Naive thymus-derived CD4-positive, alpha-beta T cell (primary cell): ENCODE results near the gene LHX4. TPM values are rescaled to one million over a fixed set of nuclear protein-coding genes. Genes with fewer than 3 reads are reported as not detected.

Source experiments
- ATAC-seq: fragments of 150-1000 bp; cut with Tn5 transposase; 2 replicates; pipeline ENCODE4 v1.10.0; 2021; ENCODE audit warnings: mild to moderate bottlenecking, moderate library complexity
- CTCF ChIA-PET: fragments of 350-600 bp; sonication (Branson Sonifier 250); formaldehyde crosslinking; loops from one replicate; lab custom pipeline; 2021; ENCODE audit warnings: antibody characterized with exemption; lab: Charles Lee
- POLR2A ChIA-PET: fragments of 350-600 bp; sonication (Branson Sonifier 250); formaldehyde crosslinking; loops from one replicate; lab custom pipeline; 2021; ENCODE audit warnings: antibody characterized with exemption, inconsistent platforms; lab: Charles Lee
- DNase-seq, 9 donors: peaks; one replicate each; pipeline versions ENCODE4 v3.0.0 to v3.0.0-alpha.2; 2020 to 2022; ENCODE audit warnings: mixed read lengths in 1 of 9
- H3K27ac ChIP-seq: one replicate; pipeline ENCODE4 v1.7.0; 2013; ENCODE audit warnings: mild to moderate bottlenecking, low read depth, low read length, moderate library complexity
- H3K27me3 ChIP-seq, 2 donors: one replicate each; pipeline ENCODE4 v1.7.0; 2013; ENCODE audit warnings: low read length in 2 of 2, mild to moderate bottlenecking in 2 of 2, moderate library complexity in 2 of 2; ENCODE audit not compliant: control insufficient read depth in 2 of 2, insufficient read depth in 2 of 2
- H3K36me3 ChIP-seq, 3 experiments: 1 replicate in 2 of 3; 2 replicates in 1 of 3; pipeline ENCODE4 v1.7.0; 2013; ENCODE audit warnings: low read length in 3 of 3, mild to moderate bottlenecking in 3 of 3, moderate library complexity in 1 of 3; ENCODE audit not compliant: insufficient read depth in 3 of 3, control insufficient read depth in 2 of 3
- H3K4me1 ChIP-seq, 2 donors: one replicate each; pipeline ENCODE4 v1.7.0; 2013; ENCODE audit warnings: low read length in 2 of 2, mild to moderate bottlenecking in 2 of 2, moderate library complexity in 1 of 2; ENCODE audit not compliant: control insufficient read depth in 2 of 2, insufficient read depth in 2 of 2
- H3K4me3 ChIP-seq: 2 replicates; pipeline ENCODE4 v1.7.0; 2013; ENCODE audit warnings: mild to moderate bottlenecking, low read length
- H3K9me3 ChIP-seq, 3 experiments: 1 replicate in 2 of 3; 2 replicates in 1 of 3; pipeline ENCODE4 v1.7.0; 2013; ENCODE audit warnings: low read length in 3 of 3; ENCODE audit not compliant: control insufficient read depth in 2 of 3
- H3K27ac Mint-ChIP-seq, 9 donors: one replicate each; pipeline ENCODE4 v1.8.0; 2020 to 2022; ENCODE audit warnings: mixed read lengths in 9 of 9, mild to moderate bottlenecking in 8 of 9, moderate library complexity in 5 of 9, inconsistent platforms in 2 of 9
- H3K27me3 Mint-ChIP-seq, 5 donors: one replicate each; pipeline ENCODE4 v1.8.0; 2021 to 2022; ENCODE audit warnings: mixed read lengths in 5 of 5, mild to moderate bottlenecking in 1 of 5
- H3K36me3 Mint-ChIP-seq, 5 donors: one replicate each; pipeline ENCODE4 v1.8.0; 2020 to 2022; ENCODE audit warnings: mixed read lengths in 5 of 5, mild to moderate bottlenecking in 3 of 5, inconsistent platforms in 1 of 5
- H3K4me1 Mint-ChIP-seq, 7 donors: one replicate each; pipeline ENCODE4 v1.8.0; 2020 to 2022; ENCODE audit warnings: mixed read lengths in 7 of 7, mild to moderate bottlenecking in 3 of 7, inconsistent platforms in 1 of 7
- H3K4me3 Mint-ChIP-seq, 10 donors: one replicate each; pipeline ENCODE4 v1.8.0; 2020 to 2022; ENCODE audit warnings: mild to moderate bottlenecking in 10 of 10, mixed read lengths in 10 of 10, moderate library complexity in 6 of 10, inconsistent platforms in 2 of 10
- H3K9me3 Mint-ChIP-seq, 11 donors: one replicate each; pipeline ENCODE4 v1.8.0; 2020 to 2022; ENCODE audit warnings: mixed read lengths in 11 of 11, mild to moderate bottlenecking in 4 of 11, inconsistent platforms in 1 of 11, moderate library complexity in 1 of 11
- intact Hi-C, 2 donors: fragments of 100-400 bp; cut with micrococcal nuclease; formaldehyde crosslinking; loops; one replicate each; pipeline ENCODE4 v1.15.1; 2023
- polyA plus RNA-seq, 2 donors: library from polyadenylated mRNA; unstranded; fragments of 300-500 nt; fragmentation: Illumina TruSeq; gene quantifications; one replicate each; pipeline ENCODE4 v1.2.3, GENCODE V29; 2021
- total RNA-seq, 6 experiments: library from RNA in 5 of 6; stranded (reverse) in 5 of 6; gene quantifications; 1 replicate in 5 of 6; 2 replicates in 1 of 6; pipeline ENCODE4 v1.2.3 and lab custom pipeline; 2021 to 2026

The LHX4 gene
- total and polyA plus RNA-seq, 7 experiments from 2014 or later, result 0.07 to 0.58 (median 0.24) TPM; not detected in 4

DNA sequence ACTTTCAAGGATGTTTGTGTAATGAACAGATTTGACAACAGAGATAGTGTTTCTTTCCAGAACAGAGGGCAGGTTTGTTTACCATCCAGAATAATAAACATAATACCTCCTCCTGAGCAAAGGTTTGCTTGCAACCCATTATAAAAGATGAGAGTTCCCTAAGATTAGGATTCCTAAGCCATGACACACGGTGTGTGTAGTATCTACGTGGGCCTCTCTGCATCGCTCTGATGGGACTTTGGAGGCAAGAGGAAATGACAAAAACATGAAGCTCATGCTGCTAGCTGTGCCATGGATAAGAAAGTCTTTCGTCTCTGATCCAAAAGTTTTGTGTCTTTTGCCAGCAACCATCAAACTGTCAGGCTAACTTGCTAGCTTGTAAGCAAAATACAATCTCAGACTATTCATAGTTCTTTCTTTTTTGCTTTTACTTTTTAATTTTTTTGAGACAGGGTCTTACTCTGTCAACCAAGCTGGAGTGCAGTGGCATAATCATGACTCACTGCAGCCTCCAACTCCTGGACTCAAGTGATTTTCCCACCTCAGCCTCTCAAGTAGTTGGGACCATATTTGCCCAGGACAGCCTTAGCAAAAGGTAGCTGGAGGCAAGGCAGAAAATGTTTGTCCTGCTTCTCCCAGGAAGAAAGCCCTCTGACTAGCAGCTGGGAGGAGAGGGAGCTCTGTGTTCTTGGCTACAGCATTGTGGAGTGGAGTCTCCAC lies 81.1 kb downstream of the LHX4 start:
- POLR2A ChIA-PET, result no interaction called here
- H3K27ac Mint-ChIP-seq, result no peak overlapping the region
- intact Hi-C loops, result no loop called here

GRCh38 chr1:180312926-180313325 lies 82.9 kb downstream of the LHX4 start:
- intact Hi-C loops, result no loop called here
- POLR2A ChIA-PET, result no interaction called here
- Mint-ChIP-seq H3K4me3 (no peak overlapping the region), H3K9me3 (peaks cover 0 to 13% (median 3%) of the 10 kb centered on the region in 11 donors), H3K36me3 (peaks cover 7 to 78% (median 36%) of the 10 kb centered on the region in 5 donors), H3K4me1 (peaks cover 0 to 3% (median 0%) of the 10 kb centered on the region in 7 donors), H3K27me3 (no peaks in the 10 kb centered on the region), H3K27ac (no peak overlapping the region)
- H3K4me1 ChIP-seq, result no peaks in the 10 kb centered on the region
- no peaks in the 10 kb centered on the region for H3K9me3 ChIP-seq
- H3K36me3 ChIP-seq, result peaks cover 0 to 15% (median 0%) of the 10 kb centered on the region in 3 experiments
- no peak for ATAC-seq
- H3K4me3 ChIP-seq, result no peak overlapping the region
- CTCF ChIA-PET, result no interaction called here
- DNase-seq, result no peak
- H3K27me3 ChIP-seq, result no peaks in the 10 kb centered on the region
- no peak overlapping the region for H3K27ac ChIP-seq

More for the DNA sequence above, 81.1 kb downstream of the LHX4 start:
- Histone ChIP-seq H3K4me1 (no peaks in the 10 kb centered on the region), H3K36me3 (peaks cover 0 to 15% (median 0%) of the 10 kb centered on the region in 3 experiments), H3K27ac (no peak overlapping the region), H3K4me3 (no peak overlapping the region), H3K27me3 (no peaks in the 10 kb centered on the region), H3K9me3 (no peaks in the 10 kb centered on the region)
- no peak for DNase-seq
- Mint-ChIP-seq H3K9me3 (peaks cover 5 to 21% (median 13%) of the 10 kb centered on the region in 11 donors), H3K27me3 (no peaks in the 10 kb centered on the region), H3K4me3 (no peak overlapping the region), H3K4me1 (peaks cover 0 to 6% (median 0%) of the 10 kb centered on the region in 7 donors), H3K36me3 (peaks cover 17 to 80% (median 50%) of the 10 kb centered on the region in 5 donors)
- CTCF ChIA-PET, result no interaction called here
- no peak for ATAC-seq

GRCh38 chr1:180327089-180327488 lies 97.0 kb downstream of the LHX4 start:
- POLR2A ChIA-PET, result no interaction called here
- no peaks in the 10 kb centered on the region for H3K36me3 ChIP-seq

More at GRCh38 chr1:180327089-180327488, 97.0 kb downstream of the LHX4 start:
- peaks cover 0 to 7% (median 0%) of the 10 kb centered on the region in 7 donors for H3K4me1 Mint-ChIP-seq
- Histone ChIP-seq H3K27ac (no peak overlapping the region), H3K9me3 (no peaks in the 10 kb centered on the region), H3K4me1 (no peaks in the 10 kb centered on the region), H3K4me3 (no peak overlapping the region), H3K27me3 (no peaks in the 10 kb centered on the region)
- H3K36me3 Mint-ChIP-seq, result peaks cover 10 to 40% (median 27%) of the 10 kb centered on the region in 5 donors
- no peak for ATAC-seq
- no peak for DNase-seq
- H3K4me3 Mint-ChIP-seq, result no peak overlapping the region
- H3K27ac Mint-ChIP-seq, result no peak overlapping the region
- CTCF ChIA-PET, result no interaction called here
- H3K27me3 Mint-ChIP-seq, result no peaks in the 10 kb centered on the region
- H3K9me3 Mint-ChIP-seq, result peaks cover 2 to 29% (median 9%) of the 10 kb centered on the region in 11 donors
- intact Hi-C loops, result no loop called here

Other genes with a start within 250 kb of the LHX4 start
- gene QSOX1, start 75.4 kb upstream of the LHX4 start, total RNA-seq, result 10 to 100 TPM; 22.1 to 55.6 (median 25.6) TPM
- gene QSOX1, start 75.4 kb upstream of the LHX4 start, polyA plus RNA-seq, result 10 to 100 TPM in 1 of 2 donors, 1 to 10 TPM in 1; 9.3 to 11.7 TPM